Stimulated activated CD4-positive, alpha-beta T cell treated with anti-CD3 and anti-CD28 coated beads, Interleukin-15, amount 100 ng/mL, for 1 hour (primary cell): ENCODE data around the gene TRAPPC6A.
A peak's percentile ranks its signal among the peaks of the same experiment; 100 is the strongest.
"Not testable (repeated sequence)": the region's sequence is repeated elsewhere in the genome, so short reads cannot be mapped to it uniquely, and the experiment has no call there.

Source experiments
- DNase-seq, 2 donors: peaks; one replicate each; pipeline ENCODE4 v3.0.0-alpha.2; 2020; ENCODE audit warnings: low read depth in 1 of 2, low spot score in 1 of 2

Gene TRAPPC6A

GRCh38 chr19:45133661-45134060, 44.4 kb downstream of the TRAPPC6A start:
- no peak for DNase-seq

GRCh38 chr19:45130888-45131615, 47.0 kb downstream of the TRAPPC6A start:
- DNase-seq: no peak

GRCh38 chr19:45130236-45130635, 47.8 kb downstream of the TRAPPC6A start:
- DNase-seq: no peak

GRCh38 chr19:45128806-45129205, 49.2 kb downstream of the TRAPPC6A start:
- DNase-seq: no peak

GRCh38 chr19:45128146-45128545, 49.9 kb downstream of the TRAPPC6A start:
- no peak for DNase-seq

- no peak for DNase-seq
Measured at GRCh38 chr19:45126654-45127053, 51.4 kb downstream of the TRAPPC6A start.

- DNase-seq: peak; percentile 30 to 54
Measured at GRCh38 chr19:45125975-45126493, 52.0 kb downstream of the TRAPPC6A start.

GRCh38 chr19:45125360-45125759, 52.7 kb downstream of the TRAPPC6A start:
- DNase-seq: no peak

- DNase-seq: no peak
Measured at GRCh38 chr19:45124021-45124420, 54.0 kb downstream of the TRAPPC6A start.

GRCh38 chr19:45123440-45123850, 54.6 kb downstream of the TRAPPC6A start:
- no peak for DNase-seq

- DNase-seq: no peak
Measured at GRCh38 chr19:45122832-45123231, 55.2 kb downstream of the TRAPPC6A start.

- no peak for DNase-seq
Measured at GRCh38 chr19:45121827-45122345, 56.2 kb downstream of the TRAPPC6A start.

- no peak for DNase-seq
Measured at GRCh38 chr19:45119582-45119981, 58.5 kb downstream of the TRAPPC6A start.

- DNase-seq: not testable (repeated sequence)
Measured at GRCh38 chr19:45118591-45119355, 59.3 kb downstream of the TRAPPC6A start.

- DNase-seq: no peak
Measured at GRCh38 chr19:45118106-45118505, 59.9 kb downstream of the TRAPPC6A start.

- no peak for DNase-seq
Measured at GRCh38 chr19:45117671-45118070, 60.4 kb downstream of the TRAPPC6A start.

GRCh38 chr19:45117167-45117594, 60.9 kb downstream of the TRAPPC6A start:
- DNase-seq: peak in 1 of 2 donors; percentile 37

GRCh38 chr19:45115809-45116615, 62.0 kb downstream of the TRAPPC6A start:
- no peak for DNase-seq

- DNase-seq: no peak
Measured at GRCh38 chr19:45114116-45114515, 63.9 kb downstream of the TRAPPC6A start.

- DNase-seq: no peak
Measured at GRCh38 chr19:45113628-45114027, 64.4 kb downstream of the TRAPPC6A start.
